ENCODE results near the gene SEC14L3. TPM values are rescaled to one million over a fixed set of nuclear protein-coding genes. Genes with fewer than 3 reads are reported as not detected.

SEC14L3 gene
- polyA plus RNA-seq, 3 donors = not detected

DNA sequence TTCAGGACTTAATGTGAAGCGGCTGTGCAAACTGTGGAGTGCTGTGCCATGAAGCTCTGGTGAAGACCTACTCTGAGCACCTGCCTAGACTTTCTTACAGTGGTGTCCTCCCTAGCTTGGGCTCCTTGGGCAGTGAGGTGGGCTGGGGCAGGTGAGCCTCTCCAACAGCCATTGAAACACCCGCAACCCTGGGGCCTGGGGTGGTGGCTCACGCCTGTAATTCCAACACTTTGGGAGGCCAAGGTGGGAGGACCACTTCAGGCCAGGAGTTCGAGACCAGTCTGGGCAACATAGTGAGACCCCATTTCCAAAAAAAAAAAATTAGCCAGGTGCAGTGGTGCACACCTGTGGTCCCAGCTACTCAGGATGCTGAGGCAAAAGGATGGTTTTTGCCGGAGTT lies 14.3 kb upstream of the SEC14L3 start:
- no peak overlapping the region for H3K9ac ChIP-seq (ENCODE audit: insufficient read depth, low read length, poor library complexity, severe bottlenecking)
- Mint-ChIP-seq H3K4me3 (no peak overlapping the region), H3K27ac (no peak overlapping the region), H3K4me1 (no peaks in the 10 kb centered on the region), H3K9me3 (peaks cover 0 to 2% (median 0%) of the 10 kb centered on the region in 7 donors), H3K36me3 (no peaks in the 10 kb centered on the region), H3K27me3 (ENCODE audit: low read depth in 3 of 3) (peaks cover 4 to 14% (median 13%) of the 10 kb centered on the region in 3 donors)
- H4K20me1 ChIP-seq (ENCODE audit: insufficient read depth, low read length) = no peaks in the 10 kb centered on the region
- WGBS (ENCODE audit: insufficient coverage) = 93% methylated on average over 3 of the region's 5 CpGs
- TF ChIP-seq, protein P1, sequence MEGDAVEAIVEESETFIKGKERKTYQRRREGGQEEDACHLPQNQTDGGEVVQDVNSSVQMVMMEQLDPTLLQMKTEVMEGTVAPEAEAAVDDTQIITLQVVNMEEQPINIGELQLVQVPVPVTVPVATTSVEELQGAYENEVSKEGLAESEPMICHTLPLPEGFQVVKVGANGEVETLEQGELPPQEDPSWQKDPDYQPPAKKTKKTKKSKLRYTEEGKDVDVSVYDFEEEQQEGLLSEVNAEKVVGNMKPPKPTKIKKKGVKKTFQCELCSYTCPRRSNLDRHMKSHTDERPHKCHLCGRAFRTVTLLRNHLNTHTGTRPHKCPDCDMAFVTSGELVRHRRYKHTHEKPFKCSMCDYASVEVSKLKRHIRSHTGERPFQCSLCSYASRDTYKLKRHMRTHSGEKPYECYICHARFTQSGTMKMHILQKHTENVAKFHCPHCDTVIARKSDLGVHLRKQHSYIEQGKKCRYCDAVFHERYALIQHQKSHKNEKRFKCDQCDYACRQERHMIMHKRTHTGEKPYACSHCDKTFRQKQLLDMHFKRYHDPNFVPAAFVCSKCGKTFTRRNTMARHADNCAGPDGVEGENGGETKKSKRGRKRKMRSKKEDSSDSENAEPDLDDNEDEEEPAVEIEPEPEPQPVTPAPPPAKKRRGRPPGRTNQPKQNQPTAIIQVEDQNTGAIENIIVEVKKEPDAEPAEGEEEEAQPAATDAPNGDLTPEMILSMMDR (IDR thresholded peaks at IDR 0.05) = no peak
- intact Hi-C loops (cut with micrococcal nuclease) = no loop called here
- no peak overlapping the region for H3K4me2 ChIP-seq (replicated peaks; ENCODE audit: extremely low read depth, low read length, poor library complexity, severe bottlenecking)
- H3K4me1 ChIP-seq (ENCODE audit: control insufficient read depth in 1 of 2, insufficient read depth in 2 of 2, low read length in 2 of 2) = no peaks in the 10 kb centered on the region
- DNase-seq = no peak
- no peaks in the 10 kb centered on the region for H3K27me3 ChIP-seq (ENCODE audit: control insufficient read depth in 2 of 2, insufficient read depth in 2 of 2, low read length in 2 of 2)
- H3K79me2 ChIP-seq (ENCODE audit: insufficient read depth, low read length) = no peaks in the 10 kb centered on the region
- no peaks in the 10 kb centered on the region for H3K36me3 ChIP-seq (replicated peaks in 1 of 2; ENCODE audit: control insufficient read depth in 1 of 2, insufficient read depth in 2 of 2, low read length in 2 of 2)
- no peak overlapping the region for H2AFZ ChIP-seq (ENCODE audit: insufficient read depth, low read depth, low read length, poor library complexity, severe bottlenecking)
- no peaks in the 10 kb centered on the region for H3K9me3 ChIP-seq (replicated peaks in 1 of 2; ENCODE audit: control insufficient read depth in 1 of 2, insufficient read depth in 1 of 2, low read length in 2 of 2)
- no peak overlapping the region for H3K27ac ChIP-seq (ENCODE audit: low read depth in 1 of 2, low read length in 2 of 2)
- no peak overlapping the region for H3K4me3 ChIP-seq (replicated peaks in 1 of 3; ENCODE audit: low read depth in 2 of 3, low read length in 3 of 3)

GRCh38 chr22:30485362-30485988 lies 13.7 kb upstream of the SEC14L3 start:
- peak overlapping the region in 1 of 7 donors; percentile 51 for H3K27ac Mint-ChIP-seq

More at GRCh38 chr22:30485362-30485988, 13.7 kb upstream of the SEC14L3 start:
- DNase-seq = peak; percentile 47 to 68 (median 55)
- H3K4me1 ChIP-seq (ENCODE audit: control insufficient read depth in 1 of 2, insufficient read depth in 2 of 2, low read length in 2 of 2) = no peaks in the 10 kb centered on the region
- intact Hi-C loops (cut with micrococcal nuclease) = loop anchor here in 1 of 2 donors (1.0 kb wide), 1 partner anchor 94 kb away; no protein-coding TSS in a partner anchor
- H3K4me1 Mint-ChIP-seq = no peaks in the 10 kb centered on the region
- no peaks in the 10 kb centered on the region for H3K36me3 ChIP-seq (replicated peaks in 1 of 2; ENCODE audit: control insufficient read depth in 1 of 2, insufficient read depth in 2 of 2, low read length in 2 of 2)
- 38% methylated on average over 12 of the region's 18 CpGs for WGBS (ENCODE audit: insufficient coverage)
- H3K9me3 ChIP-seq (replicated peaks in 1 of 2; ENCODE audit: control insufficient read depth in 1 of 2, insufficient read depth in 1 of 2, low read length in 2 of 2) = no peaks in the 10 kb centered on the region
- H3K9me3 Mint-ChIP-seq = peaks cover 0 to 1% (median 0%) of the 10 kb centered on the region in 7 donors
- TF ChIP-seq, protein P1 (IDR thresholded peaks at IDR 0.05) = peak; percentile 94
- H3K27me3 ChIP-seq (ENCODE audit: control insufficient read depth in 2 of 2, insufficient read depth in 2 of 2, low read length in 2 of 2) = no peaks in the 10 kb centered on the region
- H4K20me1 ChIP-seq (ENCODE audit: insufficient read depth, low read length) = no peaks in the 10 kb centered on the region
- H3K27me3 Mint-ChIP-seq (ENCODE audit: low read depth in 3 of 3) = peaks cover 4 to 16% (median 14%) of the 10 kb centered on the region in 3 donors
- no peaks in the 10 kb centered on the region for H3K36me3 Mint-ChIP-seq
- H3K27ac ChIP-seq (ENCODE audit: low read depth in 1 of 2, low read length in 2 of 2) = no peak overlapping the region
- H3K4me2 ChIP-seq (replicated peaks; ENCODE audit: extremely low read depth, low read length, poor library complexity, severe bottlenecking) = no peak overlapping the region
- no peak overlapping the region for H2AFZ ChIP-seq (ENCODE audit: insufficient read depth, low read depth, low read length, poor library complexity, severe bottlenecking)
- H3K9ac ChIP-seq (ENCODE audit: insufficient read depth, low read length, poor library complexity, severe bottlenecking) = no peak overlapping the region
- no peak overlapping the region for H3K4me3 Mint-ChIP-seq
- no peaks in the 10 kb centered on the region for H3K79me2 ChIP-seq (ENCODE audit: insufficient read depth, low read length)
- H3K4me3 ChIP-seq (replicated peaks in 1 of 3; ENCODE audit: low read depth in 2 of 3, low read length in 3 of 3) = no peak overlapping the region
